CD14-positive monocyte (primary cell): ENCODE measurements around the gene TSSK6. TPM values are rescaled to one million over a fixed set of nuclear protein-coding genes. Genes with fewer than 3 reads are reported as not detected.

Experiments
- DNase-seq, 3 donors: peaks; one replicate each; pipeline ENCODE4 v3.0.0-alpha.2; 2011 to 2022
- H2AFZ ChIP-seq: 2 replicates; pipeline ENCODE4 v1.6.0; 2012; ENCODE audit warnings: mild to moderate bottlenecking, low read depth, low read length, inconsistent platforms; ENCODE audit not compliant: insufficient read depth, poor library complexity, severe bottlenecking
- H3K27ac ChIP-seq, 2 donors: 1 replicate in 1 of 2; 2 replicates in 1 of 2; pipeline ENCODE4 v1.5.1; 2012 to 2013; ENCODE audit warnings: low read length in 2 of 2, control low read depth in 1 of 2, inconsistent platforms in 1 of 2, low read depth in 1 of 2, mild to moderate bottlenecking in 1 of 2
- H3K27me3 ChIP-seq, 2 donors: one replicate each; pipeline versions ENCODE4 v1.6.0 to v1.6.1; 2011 to 2013; ENCODE audit warnings: low read length in 2 of 2; ENCODE audit not compliant: control insufficient read depth in 2 of 2, insufficient read depth in 2 of 2
- H3K36me3 ChIP-seq, 2 donors: replicated peaks in 1 of 2; 1 replicate in 1 of 2; 2 replicates in 1 of 2; pipeline versions ENCODE4 v1.5.1 to v1.6.1; 2012 to 2013; ENCODE audit warnings: low read length in 2 of 2, control low read depth in 1 of 2, inconsistent platforms in 1 of 2, mild to moderate bottlenecking in 1 of 2; ENCODE audit not compliant: insufficient read depth in 2 of 2, control insufficient read depth in 1 of 2
- H3K4me1 ChIP-seq, 2 donors: 1 replicate in 1 of 2; 2 replicates in 1 of 2; pipeline versions ENCODE4 v1.5.1 to v1.6.1; 2012 to 2013; ENCODE audit warnings: low read length in 2 of 2, control low read depth in 1 of 2, inconsistent platforms in 1 of 2, mild to moderate bottlenecking in 1 of 2, moderate library complexity in 1 of 2; ENCODE audit not compliant: insufficient read depth in 2 of 2, control insufficient read depth in 1 of 2
- H3K4me2 ChIP-seq: replicated peaks from 2 replicates; pipeline ENCODE3; 2012; ENCODE audit warnings: low read length, moderate library complexity, mild to moderate bottlenecking; ENCODE audit not compliant: poor library complexity, severe bottlenecking; ENCODE audit errors: extremely low read depth
- H3K4me3 ChIP-seq, 3 experiments: fragments of 200-600 bp in 1 of 3; sonication (generic) in 1 of 3; replicated peaks in 1 of 3; 1 replicate in 2 of 3; 2 replicates in 1 of 3; pipeline ENCODE4 v1.5.1; 2011 to 2013; ENCODE audit warnings: low read length in 3 of 3, mild to moderate bottlenecking in 3 of 3, control low read depth in 2 of 3, low read depth in 2 of 3, inconsistent platforms in 1 of 3, moderate library complexity in 1 of 3
- H3K79me2 ChIP-seq: 2 replicates; pipeline ENCODE4 v1.6.0; 2012; ENCODE audit warnings: mild to moderate bottlenecking, control low read depth, inconsistent platforms, low read length, moderate library complexity; ENCODE audit not compliant: insufficient read depth
- H3K9ac ChIP-seq: 2 replicates; pipeline ENCODE4 v1.6.0; 2017; ENCODE audit warnings: low read length, mild to moderate bottlenecking; ENCODE audit not compliant: insufficient read depth, poor library complexity, severe bottlenecking
- H3K9me3 ChIP-seq, 2 donors: replicated peaks in 1 of 2; 1 replicate in 1 of 2; 2 replicates in 1 of 2; pipeline versions ENCODE4 v1.5.1 to v1.6.1; 2012 to 2013; ENCODE audit warnings: low read length in 2 of 2, control low read depth in 1 of 2; ENCODE audit not compliant: control insufficient read depth in 1 of 2, insufficient read depth in 1 of 2
- H4K20me1 ChIP-seq: 2 replicates; pipeline ENCODE4 v1.6.0; 2012; ENCODE audit warnings: mild to moderate bottlenecking, low read length, control low read depth, moderate library complexity; ENCODE audit not compliant: insufficient read depth
- H3K27ac Mint-ChIP-seq, 7 donors: one replicate each; pipeline ENCODE4 v1.8.0; 2020; ENCODE audit warnings: mild to moderate bottlenecking in 7 of 7, mixed read lengths in 7 of 7, moderate library complexity in 6 of 7, inconsistent platforms in 2 of 7
- H3K27me3 Mint-ChIP-seq, 3 donors: one replicate each; pipeline ENCODE4 v1.8.0; 2021 to 2022; ENCODE audit warnings: low read depth in 3 of 3, mild to moderate bottlenecking in 3 of 3, mixed read lengths in 3 of 3, moderate library complexity in 3 of 3, inconsistent platforms in 1 of 3
- H3K36me3 Mint-ChIP-seq, 2 donors: one replicate each; pipeline ENCODE4 v1.8.0; 2020; ENCODE audit warnings: mixed read lengths in 2 of 2, inconsistent platforms in 1 of 2, mild to moderate bottlenecking in 1 of 2
- H3K4me1 Mint-ChIP-seq: one replicate; pipeline ENCODE4 v1.8.0; 2020; ENCODE audit warnings: mild to moderate bottlenecking, mixed read lengths
- H3K4me3 Mint-ChIP-seq, 2 donors: one replicate each; pipeline ENCODE4 v1.8.0; 2020; ENCODE audit warnings: mild to moderate bottlenecking in 2 of 2, mixed read lengths in 2 of 2, moderate library complexity in 1 of 2
- H3K9me3 Mint-ChIP-seq, 7 donors: one replicate each; pipeline ENCODE4 v1.8.0; 2020 to 2022; ENCODE audit warnings: mixed read lengths in 7 of 7, mild to moderate bottlenecking in 6 of 7, moderate library complexity in 6 of 7, inconsistent platforms in 2 of 7
- CTCF ChIP-seq: fragments of 200-600 bp; IDR thresholded peaks from one replicate; pipeline ENCODE4 v1.8.0; 2022; ENCODE audit warnings: antibody characterized with exemption, mild to moderate bottlenecking
- WGBS: methylation state at CpG from one replicate; pipeline ENCODE4 v1.1.5; 2013; ENCODE audit warnings: missing lambda C conversion rate; ENCODE audit not compliant: insufficient coverage; 5-methylcytosine and 5-hydroxymethylcytosine counted together
- intact Hi-C, 2 donors: fragments of 100-400 bp; cut with micrococcal nuclease; formaldehyde crosslinking; loops; one replicate each; pipeline versions ENCODE4 v1.15.0 to v1.15.1; 2023
- polyA plus RNA-seq, 3 donors: library from polyadenylated mRNA; depleted of rRNA in 1 of 3; unstranded in 2 of 3; stranded (reverse) in 1 of 3; fragments of 300-500 nt in 2 of 3; fragments of >200 nt in 1 of 3; fragmentation: Illumina TruSeq in 2 of 3; gene quantifications; 1 replicate in 2 of 3; 2 replicates in 1 of 3; pipeline ENCODE4 v1.2.3, GENCODE V29; 2012 to 2021

The TSSK6 gene
- polyA plus RNA-seq, 3 donors, result 0.27 to 0.80 TPM; not detected in 1

DNA sequence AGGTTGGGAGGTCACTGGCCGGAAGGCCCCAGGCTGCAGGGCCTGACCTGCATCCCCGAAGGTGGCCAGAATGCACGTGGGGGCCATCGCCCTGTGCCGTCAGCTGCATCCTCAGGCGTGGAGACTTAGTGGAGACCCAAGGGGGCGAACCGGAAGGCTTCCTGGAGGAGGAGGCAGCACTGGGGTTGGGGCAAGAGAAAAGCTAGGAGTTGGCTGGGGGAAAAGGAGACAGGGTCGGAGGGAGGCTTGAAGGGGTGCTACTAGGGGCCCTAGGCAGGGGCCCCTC, 12.0 kb upstream of the TSSK6 start:
- Mint-ChIP-seq H3K27ac (no peak overlapping the region), H3K4me3 (no peak overlapping the region), H3K9me3 (no peaks in the 10 kb centered on the region), H3K4me1 (peaks cover 3% of the 10 kb centered on the region), H3K27me3 (peaks cover 0 to 2% (median 0%) of the 10 kb centered on the region in 3 donors), H3K36me3 (peaks cover 44 to 79% of the 10 kb centered on the region in 2 donors)
- DNase-seq, result no peak
- Histone ChIP-seq H3K9me3 (no peaks in the 10 kb centered on the region), H3K4me1 (peaks cover 0 to under 1% of the 10 kb centered on the region in 2 donors), H3K4me2 (no peak overlapping the region), H2AFZ (no peak overlapping the region), H3K4me3 (no peak overlapping the region), H3K27ac (no peak overlapping the region), H3K27me3 (no peaks in the 10 kb centered on the region), H3K79me2 (peaks cover 25% of the 10 kb centered on the region), H3K9ac (no peak overlapping the region), H3K36me3 (peaks cover 54 to 67% of the 10 kb centered on the region in 2 donors), H4K20me1 (peaks cover 50% of the 10 kb centered on the region)
- WGBS, result 97% methylated on average over 7 of the region's 9 CpGs
- intact Hi-C loops, result no loop called here
- TF ChIP-seq CTCF, result no peak

GRCh38 chr19:19526581-19527370, 11.4 kb upstream of the TSSK6 start:
- no peak overlapping the region for H3K27ac Mint-ChIP-seq

More at GRCh38 chr19:19526581-19527370, 11.4 kb upstream of the TSSK6 start:
- H3K4me2 ChIP-seq, result no peak overlapping the region
- no peaks in the 10 kb centered on the region for H3K27me3 ChIP-seq
- intact Hi-C loops, result no loop called here
- H3K79me2 ChIP-seq, result peaks cover 29% of the 10 kb centered on the region
- H3K27me3 Mint-ChIP-seq, result peaks cover 0 to 2% (median 0%) of the 10 kb centered on the region in 3 donors
- TF ChIP-seq CTCF, result no peak
- no peaks in the 10 kb centered on the region for H3K9me3 Mint-ChIP-seq
- no peaks in the 10 kb centered on the region for H3K9me3 ChIP-seq
- no peak overlapping the region for H3K9ac ChIP-seq
- H3K4me3 ChIP-seq, result no peak overlapping the region
- no peaks in the 10 kb centered on the region for H3K4me1 ChIP-seq
- no peak overlapping the region for H2AFZ ChIP-seq
- peaks cover 54 to 67% of the 10 kb centered on the region in 2 donors for H3K36me3 ChIP-seq
- no peaks in the 10 kb centered on the region for H3K4me1 Mint-ChIP-seq
- DNase-seq, result no peak
- no peak overlapping the region for H3K27ac ChIP-seq
- WGBS, result 90% methylated on average over 12 of the region's 28 CpGs
- peaks cover 44 to 74% of the 10 kb centered on the region in 2 donors for H3K36me3 Mint-ChIP-seq
- H3K4me3 Mint-ChIP-seq, result no peak overlapping the region
- H4K20me1 ChIP-seq, result peaks cover 50% of the 10 kb centered on the region
